ENCODE data around the gene PARP2.
"Not testable (repeated sequence)": the region's sequence is repeated elsewhere in the genome, so short reads cannot be mapped to it uniquely, and the experiment has no call there.

The PARP2 gene

DNA sequence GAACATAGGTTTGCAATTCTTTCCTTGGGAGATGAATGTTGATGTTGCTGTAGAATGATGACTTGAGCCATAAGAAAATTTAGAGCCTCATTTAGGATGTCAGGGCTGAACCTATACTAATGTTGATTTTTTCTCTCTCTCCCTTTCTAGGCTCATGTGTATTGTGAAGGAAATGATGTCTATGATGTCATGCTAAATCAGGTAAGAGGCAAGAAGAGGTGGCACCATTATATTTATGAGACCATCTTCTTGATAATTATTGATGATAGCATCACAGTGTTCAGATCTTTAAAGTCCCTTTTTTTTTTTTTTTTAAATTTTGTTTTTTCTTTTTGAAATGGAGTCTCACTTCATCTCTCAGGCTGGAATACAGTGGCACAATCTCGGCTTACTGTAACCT is 3.3 kb downstream of the PARP2 start:
- no peak for DNase-seq (ENCODE audit: low read depth in 2 of 2)

DNA sequence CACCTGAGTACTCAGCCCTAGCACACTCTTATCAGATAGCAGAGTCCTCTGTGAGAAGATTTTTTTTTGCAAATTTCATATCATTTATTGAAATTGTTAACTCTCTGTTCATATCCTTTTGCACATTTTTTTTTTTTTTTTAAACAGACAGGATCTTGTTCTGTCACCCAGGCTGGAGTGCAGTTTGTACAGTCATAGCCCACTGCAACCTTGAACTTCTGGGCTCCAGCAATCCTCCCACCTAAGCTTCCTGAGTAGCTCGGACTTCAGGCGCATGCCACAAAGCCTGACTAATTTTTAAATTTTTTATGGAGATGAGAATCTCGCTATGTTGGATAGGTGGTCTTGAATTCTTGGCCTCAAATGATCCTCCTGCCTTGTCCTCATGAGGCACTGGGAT is 4.3 kb downstream of the PARP2 start:
- no peak for DNase-seq (ENCODE audit: low read depth in 2 of 2)

DNA sequence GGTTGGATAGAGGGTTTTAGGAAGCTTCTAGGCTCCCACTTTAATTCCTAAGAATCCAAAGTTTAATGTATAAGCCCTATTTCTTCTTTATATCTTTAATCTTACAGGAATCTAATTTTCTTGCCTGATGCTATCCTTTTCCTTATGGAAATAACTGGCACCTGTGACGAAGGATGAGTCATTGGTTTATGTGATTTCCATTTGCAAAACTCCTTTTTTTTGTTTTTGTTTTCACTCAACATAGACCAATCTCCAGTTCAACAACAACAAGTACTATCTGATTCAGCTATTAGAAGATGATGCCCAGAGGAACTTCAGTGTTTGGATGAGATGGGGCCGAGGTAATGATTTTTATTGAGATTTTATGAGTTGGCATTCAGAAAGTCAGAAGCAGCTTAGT is 6.8 kb downstream of the PARP2 start:
- no peak for DNase-seq (ENCODE audit: low read depth in 2 of 2)

- no peak for DNase-seq (ENCODE audit: low read depth in 2 of 2)
Observed at GRCh38 chr14:20350860-20351259, 7.4 kb downstream of the PARP2 start.

DNA sequence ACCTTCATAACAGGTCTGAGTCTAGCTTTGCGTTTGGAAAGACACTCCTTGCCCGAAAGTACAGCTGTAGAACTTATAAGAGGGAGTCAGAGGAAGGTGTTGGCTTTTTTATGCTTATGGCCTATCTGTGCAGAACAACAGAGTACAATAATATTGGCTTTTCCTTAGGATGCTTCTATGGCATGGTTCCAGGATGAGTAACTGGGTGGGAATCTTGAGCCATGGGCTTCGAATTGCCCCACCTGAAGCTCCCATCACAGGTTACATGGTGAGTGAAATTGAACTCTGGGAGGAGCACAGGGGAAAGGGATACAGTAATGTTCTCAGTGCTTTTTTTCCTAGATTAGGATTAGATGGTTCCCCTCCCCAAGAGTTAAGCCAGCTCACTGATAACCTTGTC is 13.0 kb downstream of the PARP2 start:
- no peak for DNase-seq (ENCODE audit: low read depth in 2 of 2)

GRCh38 chr14:20358474-20358873 is 15.0 kb downstream of the PARP2 start:
- not testable (repeated sequence) for DNase-seq (ENCODE audit: low read depth in 2 of 2)

DNA sequence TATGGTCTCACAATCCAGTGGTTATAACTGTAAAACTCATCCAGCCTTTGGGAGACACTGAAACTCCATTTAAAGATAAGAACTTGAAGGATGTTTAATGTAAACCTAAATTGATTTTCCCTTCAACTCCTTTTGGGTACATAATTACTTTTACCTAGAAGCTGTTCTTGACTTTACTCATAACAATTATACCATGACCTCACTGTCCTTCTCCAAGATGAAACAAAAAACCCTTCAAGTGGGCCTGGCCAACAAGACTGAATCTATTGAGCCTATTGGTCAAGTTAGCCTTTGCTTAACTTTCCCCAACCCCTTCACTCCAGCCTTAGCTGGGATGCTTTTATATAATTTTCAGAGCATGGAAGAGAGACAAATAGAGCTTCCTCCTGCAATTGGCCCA is 22.5 kb downstream of the PARP2 start:
- no peak for DNase-seq (ENCODE audit: low read depth in 2 of 2)

DNA sequence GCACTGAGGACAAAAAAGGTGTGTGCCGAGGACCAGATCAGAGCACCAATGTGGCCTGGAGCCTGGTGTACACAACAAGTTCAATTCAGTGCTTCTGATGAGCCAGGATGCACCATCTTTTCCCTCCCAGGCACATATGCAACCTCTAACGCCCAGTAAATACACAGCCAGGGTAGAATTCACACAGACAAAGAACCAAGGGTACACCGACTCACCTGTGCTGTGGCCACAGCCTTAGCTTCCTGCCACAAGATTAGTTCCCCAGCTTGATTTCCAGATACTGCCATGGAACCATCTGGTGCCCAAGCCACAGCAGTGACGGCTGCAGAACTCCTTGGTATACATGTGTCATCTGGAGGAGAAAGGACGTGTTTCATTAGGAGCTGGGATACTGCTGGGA is 29.4 kb downstream of the PARP2 start:
- no peak for DNase-seq (ENCODE audit: low read depth in 2 of 2)

DNA sequence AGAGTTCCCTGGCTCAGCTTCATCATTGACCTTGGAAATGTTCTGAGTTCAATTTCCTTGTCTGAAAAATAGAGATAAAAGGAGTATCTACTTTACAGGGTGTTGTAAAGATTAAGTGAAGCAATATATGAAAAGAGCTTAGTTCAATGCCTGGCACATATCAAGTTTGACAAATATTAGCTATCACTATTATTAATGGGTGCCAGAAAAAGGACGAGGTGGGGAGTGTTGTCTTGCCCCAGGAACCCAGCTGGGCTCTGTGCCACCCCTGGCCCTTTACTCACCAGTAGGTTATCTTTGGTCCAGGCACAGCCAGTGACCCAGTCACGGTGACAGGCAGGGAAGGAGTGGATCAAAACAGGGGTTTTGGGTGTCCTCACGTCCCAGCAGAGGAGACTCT is 32.0 kb downstream of the PARP2 start:
- no peak for DNase-seq (ENCODE audit: low read depth in 2 of 2)

DNA sequence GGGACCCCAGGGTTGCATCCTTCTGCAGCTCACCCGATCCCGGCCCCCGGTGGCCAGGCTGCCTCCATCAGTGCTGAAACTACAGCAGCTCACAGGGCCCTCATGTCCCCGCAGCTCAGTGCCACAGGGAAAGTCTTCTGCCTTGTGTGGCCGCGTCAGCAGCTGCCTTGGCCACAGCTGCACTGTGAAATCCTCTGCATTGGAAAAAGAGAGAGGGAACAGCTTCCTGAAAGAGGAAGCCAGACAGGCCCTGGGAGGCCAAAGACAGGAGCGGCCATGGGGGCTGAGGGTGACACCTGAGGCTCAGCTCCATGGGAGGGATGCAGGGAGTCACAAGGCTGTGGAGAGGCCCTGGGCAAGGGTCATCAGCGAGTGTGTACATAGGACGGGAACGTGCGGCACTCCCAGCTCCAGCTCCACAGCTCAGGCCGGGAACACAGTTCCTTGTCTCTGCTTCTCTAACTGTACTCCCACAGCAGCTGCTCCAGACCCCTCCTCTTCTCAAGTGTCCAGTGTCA is 32.7 kb downstream of the PARP2 start:
- no peak for DNase-seq (ENCODE audit: low read depth in 2 of 2)

GRCh38 chr14:20377171-20377570 is 33.7 kb downstream of the PARP2 start:
- DNase-seq (ENCODE audit: low read depth in 2 of 2), result no peak

GRCh38 chr14:20379743-20380142 is 36.3 kb downstream of the PARP2 start:
- DNase-seq (ENCODE audit: low read depth in 2 of 2), result no peak

DNA sequence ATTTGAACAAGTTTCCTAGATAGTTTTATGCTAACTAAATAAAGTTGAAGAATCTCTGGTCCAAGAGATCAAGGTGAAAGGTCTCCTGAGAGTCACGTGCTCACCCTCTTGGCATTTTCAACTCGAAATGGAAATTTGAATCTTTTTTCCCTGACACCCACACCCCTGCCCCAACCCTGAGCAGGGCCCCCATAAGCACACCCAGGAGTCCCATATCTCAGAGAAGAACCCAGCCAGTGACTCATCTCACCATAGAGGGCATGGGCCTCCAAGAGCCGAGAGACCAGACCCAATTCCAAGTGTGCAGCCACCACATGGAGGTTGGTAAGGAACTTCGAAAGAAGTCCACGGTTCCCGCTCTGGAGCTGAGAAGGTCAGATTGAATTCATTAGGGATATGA is 37.2 kb downstream of the PARP2 start:
- no peak for DNase-seq (ENCODE audit: low read depth in 2 of 2)

DNA sequence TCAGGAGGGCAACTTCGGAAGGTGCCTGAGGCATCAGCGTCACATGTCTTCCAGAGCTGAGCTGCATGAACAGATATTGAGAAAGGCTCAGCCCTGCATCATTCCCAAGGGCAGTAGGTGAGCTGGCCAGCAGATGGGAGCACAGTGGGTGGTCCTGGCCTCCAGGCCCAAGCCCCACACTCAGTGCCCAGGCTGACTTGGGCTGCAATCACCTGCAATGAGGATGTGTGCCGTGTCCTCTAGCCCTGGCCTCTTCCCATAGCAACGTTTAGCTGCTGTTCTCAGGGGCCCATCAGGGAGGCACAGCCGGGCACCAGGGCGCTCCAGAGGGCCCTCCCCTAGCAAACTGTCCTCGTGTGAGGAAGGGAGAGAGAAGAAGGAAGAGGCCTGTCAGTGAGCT is 37.9 kb downstream of the PARP2 start:
- DNase-seq (ENCODE audit: low read depth in 2 of 2), result no peak

DNA sequence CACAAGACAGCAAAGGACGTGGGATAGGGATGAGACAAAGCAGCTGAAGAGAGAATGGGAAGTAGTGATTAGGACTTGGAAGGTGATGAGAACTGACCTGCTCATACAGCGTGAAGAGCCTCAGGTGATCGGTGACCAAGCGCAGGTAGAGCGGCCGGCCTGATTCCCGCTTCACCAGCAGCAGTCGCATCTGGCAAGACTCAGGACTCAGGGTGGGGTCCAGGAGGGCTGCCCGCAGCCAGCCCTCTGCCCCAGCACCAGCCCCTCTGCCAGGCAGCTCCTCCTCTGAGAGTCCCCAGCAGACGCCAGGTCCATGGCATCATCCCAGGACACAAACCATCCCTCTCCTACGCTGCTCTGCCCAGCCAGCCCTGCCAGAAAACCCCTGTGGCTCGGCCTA is 39.1 kb downstream of the PARP2 start:
- no peak for DNase-seq (ENCODE audit: low read depth in 2 of 2)

- DNase-seq (ENCODE audit: low read depth in 2 of 2), result no peak
Observed at GRCh38 chr14:20383032-20383431, 39.6 kb downstream of the PARP2 start.

DNA sequence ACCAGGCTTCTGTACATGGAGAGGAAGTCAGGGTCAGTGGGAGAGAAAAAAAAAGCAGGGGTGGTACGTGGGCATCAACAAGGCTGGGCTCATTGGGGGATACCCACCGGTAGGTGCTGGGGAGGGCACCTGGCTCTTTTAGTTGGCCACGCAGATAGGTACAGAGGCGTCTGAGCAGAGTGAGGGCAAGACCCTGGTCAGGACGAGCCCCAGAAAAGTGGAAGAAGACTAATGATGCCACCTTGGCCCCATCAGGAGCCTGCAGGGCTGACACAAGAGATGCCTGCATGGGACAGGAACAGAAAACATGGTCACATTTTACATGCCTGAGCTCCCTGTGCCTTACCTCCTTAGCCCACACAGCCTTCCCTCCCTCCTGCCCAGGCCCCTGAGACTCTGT is 40.2 kb downstream of the PARP2 start:
- DNase-seq (ENCODE audit: low read depth in 2 of 2), result no peak

DNA sequence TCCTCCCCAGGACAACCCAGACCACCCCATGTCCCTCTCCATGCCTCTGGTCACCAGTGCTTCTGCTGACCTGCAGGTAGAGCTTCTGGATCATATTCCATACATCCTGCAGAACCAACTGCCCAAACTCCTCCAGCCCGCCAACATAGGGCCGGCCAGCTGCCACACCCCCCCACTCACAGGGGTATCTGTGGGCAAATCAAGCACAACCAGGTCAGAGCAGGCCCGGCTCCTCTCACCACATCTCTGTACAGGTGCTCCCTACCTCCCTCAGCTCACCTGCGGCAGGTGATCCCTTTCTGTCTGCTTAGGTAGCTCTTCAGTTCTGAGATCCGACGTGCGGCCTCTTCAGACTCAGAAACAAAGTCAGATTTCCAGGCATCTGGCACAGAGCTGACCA is 40.9 kb downstream of the PARP2 start:
- DNase-seq (ENCODE audit: low read depth in 2 of 2), result no peak

DNA sequence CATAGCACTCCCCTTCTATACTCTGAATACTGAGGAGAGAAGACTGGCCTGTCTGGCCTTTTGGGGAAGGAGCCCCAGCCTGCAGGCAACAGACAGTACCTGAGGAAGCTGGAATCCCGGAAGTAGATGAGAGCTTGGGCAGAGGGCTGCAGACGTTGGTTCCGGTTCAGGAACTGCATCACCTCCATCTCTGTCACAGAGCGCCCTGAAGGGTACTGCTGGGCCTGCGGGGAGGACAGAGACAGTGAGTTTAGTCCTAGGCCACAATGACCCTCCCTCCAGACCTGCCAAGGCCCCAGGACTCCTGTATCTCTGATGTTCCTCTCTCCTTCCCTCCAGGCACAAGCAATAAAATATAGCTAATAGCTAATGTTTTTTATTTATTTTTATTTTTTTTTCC is 41.5 kb downstream of the PARP2 start:
- no peak for DNase-seq (ENCODE audit: low read depth in 2 of 2)

GRCh38 chr14:20386276-20386855 is 42.9 kb downstream of the PARP2 start:
- DNase-seq (ENCODE audit: low read depth in 2 of 2), result no peak

DNA sequence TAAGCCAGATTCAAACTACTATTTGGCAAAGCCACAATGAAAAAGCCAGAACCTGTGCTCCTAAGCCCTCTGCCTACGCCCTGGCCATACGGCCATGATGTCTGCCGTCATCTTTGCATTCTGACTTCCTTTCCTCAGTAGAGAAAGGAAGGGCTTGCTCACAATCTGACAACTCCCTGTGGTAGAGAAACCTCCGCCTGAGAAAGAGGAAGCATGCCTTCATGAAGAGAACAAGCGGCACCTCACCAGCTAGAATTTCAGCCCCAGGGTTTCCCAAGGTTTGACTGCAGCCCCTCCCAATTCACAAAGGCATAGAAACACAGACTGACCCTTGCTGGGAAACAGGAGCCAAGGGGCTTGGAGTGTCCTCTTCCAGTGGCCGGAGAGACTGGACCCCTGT is 44.1 kb downstream of the PARP2 start:
- no peak for DNase-seq (ENCODE audit: low read depth in 2 of 2)

GRCh38 chr14:20388159-20388558 is 44.7 kb downstream of the PARP2 start:
- DNase-seq (ENCODE audit: low read depth in 2 of 2), result no peak

GRCh38 chr14:20391505-20391904 is 48.1 kb downstream of the PARP2 start:
- no peak for DNase-seq (ENCODE audit: low read depth in 2 of 2)

DNA sequence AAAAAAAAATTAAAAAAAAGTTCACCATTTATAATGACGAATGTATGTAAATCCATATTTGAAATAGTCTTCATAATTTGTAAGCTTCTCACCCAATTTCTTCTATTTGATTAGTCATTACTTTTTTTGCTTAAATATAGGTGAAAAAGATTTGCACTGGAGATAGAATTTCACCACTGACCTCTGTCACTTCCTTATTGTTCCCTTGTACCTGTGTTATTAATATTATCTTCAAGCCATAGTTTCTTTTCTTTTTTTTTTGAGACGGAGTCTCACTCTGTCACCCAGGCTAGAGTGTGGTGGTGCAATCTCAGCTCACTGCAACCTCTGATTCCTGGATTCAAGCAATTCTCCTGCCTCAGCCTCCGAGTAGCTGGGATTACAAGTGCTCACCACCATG is 54.1 kb downstream of the PARP2 start:
- no peak for DNase-seq (ENCODE audit: low read depth in 2 of 2)

DNA sequence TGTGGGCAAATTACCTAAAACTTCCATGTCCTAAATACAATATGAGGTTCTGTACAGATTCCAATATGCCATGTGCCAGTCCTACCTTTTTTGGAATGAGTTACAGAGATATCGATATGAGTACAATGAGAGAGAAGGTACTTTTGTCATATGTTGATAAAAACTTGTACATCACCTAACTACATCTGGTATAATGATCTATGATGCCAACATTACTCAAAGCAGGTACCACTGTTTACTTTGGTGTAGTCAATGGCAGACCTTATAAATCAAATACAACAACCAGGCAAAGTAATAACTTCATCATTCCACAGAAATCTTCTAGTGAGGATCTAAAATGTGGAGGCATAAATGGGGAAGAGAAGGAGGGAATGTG is 57.1 kb downstream of the PARP2 start:
- no peak for DNase-seq (ENCODE audit: low read depth in 2 of 2)

Data from stimulated activated CD8-positive, alpha-beta memory T cell treated with anti-CD3 and anti-CD28 coated beads, Interleukin-7, amount 100 ng/mL, for 4 hours (primary cell).